Activated CD8-positive, alpha-beta memory T cell treated with anti-CD3 and anti-CD28 coated beads, Interleukin-2, amount 50 U/mL, for 4 hours (primary cell): Measurements from ENCODE around the gene ATRX.
"Not testable (repeated sequence)": the region's sequence is repeated elsewhere in the genome, so short reads cannot be mapped to it uniquely, and the experiment has no call there.

Experiments used
- DNase-seq: peaks from one replicate; pipeline ENCODE4 v3.0.0-alpha.2; 2020

ATRX gene

GRCh38 chrX:77785486-77786364, at the start of gene ATRX:
TSS of gene ATRX (minus strand) at chrX:77786216. CDS start at chrX:77786001, 215 bp downstream.
- peak; percentile 69 for DNase-seq

- not testable (repeated sequence) for DNase-seq
These were observed 45.5 kb upstream of the ATRX start for GRCh38 chrX:77831544-77831943.

- DNase-seq = not testable (repeated sequence)
These were observed 36.0 kb upstream of the ATRX start for GRCh38 chrX:77821989-77822388.

- no peak for DNase-seq
These were observed 34.2 kb upstream of the ATRX start for GRCh38 chrX:77820091-77820727.

- DNase-seq = no peak
These were observed 28.2 kb upstream of the ATRX start for GRCh38 chrX:77814210-77814609.

GRCh38 chrX:77802201-77802600, 16.2 kb upstream of the ATRX start:
- no peak for DNase-seq

- no peak for DNase-seq
These were observed 9.1 kb upstream of the ATRX start for GRCh38 chrX:77795124-77795523.

- DNase-seq = no peak
These were observed 7.9 kb upstream of the ATRX start for GRCh38 chrX:77793946-77794345.

GRCh38 chrX:77788050-77788449, 2.0 kb upstream of the ATRX start:
- no peak for DNase-seq

- DNase-seq = no peak
These were observed 307 bp upstream of the ATRX start for GRCh38 chrX:77786365-77786680.

GRCh38 chrX:77779695-77780094, 6.3 kb downstream of the ATRX start:
- DNase-seq = no peak

GRCh38 chrX:77776659-77777058, 9.4 kb downstream of the ATRX start:
- DNase-seq = no peak

- no peak for DNase-seq
These were observed 14.4 kb downstream of the ATRX start for GRCh38 chrX:77771601-77772000.

- DNase-seq = no peak
These were observed 17.2 kb downstream of the ATRX start for GRCh38 chrX:77768787-77769186.

- DNase-seq = not testable (repeated sequence)
These were observed 19.8 kb downstream of the ATRX start for GRCh38 chrX:77766212-77766611.

GRCh38 chrX:77755561-77755960, 30.5 kb downstream of the ATRX start:
- no peak for DNase-seq

- not testable (repeated sequence) for DNase-seq
These were observed 32.1 kb downstream of the ATRX start for GRCh38 chrX:77753942-77754341.

GRCh38 chrX:77749695-77750094, 36.3 kb downstream of the ATRX start:
- no peak for DNase-seq

GRCh38 chrX:77743720-77744119, 42.3 kb downstream of the ATRX start:
- no peak for DNase-seq

GRCh38 chrX:77742788-77743476, 43.1 kb downstream of the ATRX start:
- no peak for DNase-seq

- DNase-seq = no peak
These were observed 45.6 kb downstream of the ATRX start for GRCh38 chrX:77740376-77740905.

- DNase-seq = no peak
These were observed 52.7 kb downstream of the ATRX start for GRCh38 chrX:77733342-77733741.

- DNase-seq = no peak
These were observed 54.1 kb downstream of the ATRX start for GRCh38 chrX:77731821-77732419.
